H9 (cell line): ENCODE measurements around the gene LMOD3. TPM values are rescaled to one million over a fixed set of nuclear protein-coding genes. Genes with fewer than 3 reads are reported as not detected.

Experiments used
- DNase-seq: peaks from one replicate; pipeline ENCODE4 v3.0.0-alpha.2; 2017
- H2AFZ ChIP-seq: one replicate; pipeline ENCODE4 v1.6.1; 2013; ENCODE audit warnings: mild to moderate bottlenecking, low read length, control low read depth, moderate library complexity
- H2AK5ac ChIP-seq: 2 replicates; pipeline ENCODE4 v1.6.1; 2013; ENCODE audit warnings: low read length, control low read depth, mixed read lengths; ENCODE audit not compliant: insufficient read length
- H2BK120ac ChIP-seq: one replicate; pipeline ENCODE4 v1.6.1; 2013; ENCODE audit warnings: low read depth, mild to moderate bottlenecking, low read length, control low read depth, inconsistent platforms; ENCODE audit not compliant: poor library complexity, severe bottlenecking
- H2BK12ac ChIP-seq: 2 replicates; pipeline ENCODE4 v1.6.1; 2013; ENCODE audit warnings: low read length, control low read depth, mixed read lengths, low read depth; ENCODE audit not compliant: insufficient read length
- H2BK15ac ChIP-seq: 2 replicates; pipeline ENCODE4 v1.6.1; 2013; ENCODE audit warnings: low read depth, low read length, control low read depth
- H2BK20ac ChIP-seq: one replicate; pipeline ENCODE4 v1.6.1; 2013; ENCODE audit warnings: low read depth, mild to moderate bottlenecking, low read length, control low read depth, inconsistent platforms; ENCODE audit not compliant: poor library complexity, severe bottlenecking
- H2BK5ac ChIP-seq: 2 replicates; pipeline ENCODE4 v1.6.1; 2013; ENCODE audit warnings: low read length, control low read depth, mixed read lengths; ENCODE audit not compliant: insufficient read length
- H3K14ac ChIP-seq: 2 replicates; pipeline ENCODE4 v1.6.1; 2013; ENCODE audit warnings: low read length, control low read depth; ENCODE audit not compliant: insufficient read depth
- H3K18ac ChIP-seq: 2 replicates; pipeline ENCODE4 v1.6.1; 2013; ENCODE audit warnings: low read depth, mild to moderate bottlenecking, mixed read lengths, low read length, control low read depth; ENCODE audit not compliant: insufficient read length
- H3K23ac ChIP-seq: 2 replicates; pipeline ENCODE4 v1.6.1; 2013; ENCODE audit warnings: low read length, control low read depth, mixed read lengths, low read depth; ENCODE audit not compliant: insufficient read length
- H3K23me2 ChIP-seq: 2 replicates; pipeline ENCODE4 v1.6.1; 2013; ENCODE audit warnings: low read depth, mild to moderate bottlenecking, mixed read lengths, low read length, control low read depth; ENCODE audit not compliant: insufficient read length, poor library complexity, severe bottlenecking
- H3K27ac ChIP-seq: 2 replicates; pipeline ENCODE4 v1.5.1; 2013; ENCODE audit warnings: low read length, control low read depth, mixed read lengths, low read depth; ENCODE audit not compliant: insufficient read length
- H3K27me3 ChIP-seq: 2 replicates; pipeline ENCODE4 v1.6.1; 2013; ENCODE audit warnings: low read length, control low read depth, inconsistent platforms; ENCODE audit not compliant: insufficient read depth
- H3K4ac ChIP-seq: 2 replicates; pipeline ENCODE4 v1.6.1; 2013; ENCODE audit warnings: low read depth, mild to moderate bottlenecking, control low read depth, inconsistent platforms, low read length, moderate library complexity
- H3K4me1 ChIP-seq: 2 replicates; pipeline ENCODE4 v1.6.1; 2013; ENCODE audit warnings: low read length, control low read depth, inconsistent platforms; ENCODE audit not compliant: insufficient read depth
- H3K4me2 ChIP-seq: 2 replicates; pipeline ENCODE4 v1.6.1; 2013; ENCODE audit warnings: low read length, control low read depth, mixed read lengths; ENCODE audit not compliant: insufficient read length, insufficient read depth
- H3K56ac ChIP-seq: 2 replicates; pipeline ENCODE4 v1.6.1; 2013; ENCODE audit warnings: low read depth, mild to moderate bottlenecking, mixed read lengths, low read length, control low read depth; ENCODE audit not compliant: insufficient read length
- H3K79me1 ChIP-seq: 2 replicates; pipeline ENCODE4 v1.6.1; 2013; ENCODE audit warnings: low read depth, mild to moderate bottlenecking, moderate library complexity, low read length, control low read depth, inconsistent platforms; ENCODE audit not compliant: insufficient read depth, poor library complexity, severe bottlenecking
- H3K79me2 ChIP-seq: 2 replicates; pipeline ENCODE4 v1.6.1; 2013; ENCODE audit warnings: low read length, control low read depth, inconsistent platforms; ENCODE audit not compliant: insufficient read depth
- H3K9ac ChIP-seq: 2 replicates; pipeline ENCODE4 v1.6.1; 2013; ENCODE audit warnings: low read length, control low read depth, mixed read lengths; ENCODE audit not compliant: insufficient read length; ENCODE audit errors: extremely low read depth
- H3K9me3 ChIP-seq: one replicate; pipeline ENCODE4 v1.6.1; 2013; ENCODE audit warnings: low read depth, low read length, inconsistent platforms; ENCODE audit not compliant: control insufficient read depth
- H3T11ph ChIP-seq: one replicate; pipeline ENCODE4 v1.6.1; 2013; ENCODE audit warnings: mild to moderate bottlenecking, low read length, control low read depth, inconsistent platforms
- H4K20me1 ChIP-seq: one replicate; pipeline ENCODE4 v1.6.1; 2013; ENCODE audit not compliant: control insufficient read depth, insufficient read length, insufficient read depth
- H4K5ac ChIP-seq: 2 replicates; pipeline ENCODE4 v1.6.1; 2013; ENCODE audit warnings: low read depth, mild to moderate bottlenecking, mixed read lengths, low read length, control low read depth; ENCODE audit not compliant: insufficient read length
- H4K8ac ChIP-seq: replicated peaks from 2 replicates; pipeline ENCODE4 v1.6.1; 2013; ENCODE audit warnings: low read length, control low read depth, mixed read lengths, low read depth; ENCODE audit not compliant: insufficient read length
- H4K91ac ChIP-seq: 2 replicates; pipeline ENCODE4 v1.6.1; 2013; ENCODE audit warnings: low read depth, mild to moderate bottlenecking, moderate library complexity, mixed read lengths, low read length, control low read depth; ENCODE audit not compliant: insufficient read length
- H3K27ac Mint-ChIP-seq, 3 experiments: 2 replicates in 2 of 3; 3 replicates in 1 of 3; pipeline ENCODE4 v1.8.0; 2020 to 2021; ENCODE audit warnings: mixed read lengths in 3 of 3, mild to moderate bottlenecking in 1 of 3, moderate library complexity in 1 of 3
- H3K27me3 Mint-ChIP-seq: 2 replicates; pipeline ENCODE4 v1.8.0; 2021; ENCODE audit warnings: low read depth, mild to moderate bottlenecking, moderate library complexity, mixed read lengths
- H3K36me3 Mint-ChIP-seq, 3 experiments: 2 replicates in 2 of 3; 3 replicates in 1 of 3; pipeline ENCODE4 v1.8.0; 2020 to 2021; ENCODE audit warnings: low read depth in 3 of 3, mixed read lengths in 3 of 3; ENCODE audit not compliant: insufficient read depth in 1 of 3
- H3K4me1 Mint-ChIP-seq, 2 experiments: 2 replicates each; pipeline ENCODE4 v1.8.0; 2020; ENCODE audit warnings: mixed read lengths in 2 of 2
- H3K4me3 Mint-ChIP-seq, 2 experiments: 2 replicates in 1 of 2; 3 replicates in 1 of 2; pipeline ENCODE4 v1.8.0; 2020 to 2021; ENCODE audit warnings: mild to moderate bottlenecking in 2 of 2, mixed read lengths in 2 of 2, moderate library complexity in 1 of 2
- H3K9me3 Mint-ChIP-seq, 2 experiments: 2 replicates in 1 of 2; 3 replicates in 1 of 2; pipeline ENCODE4 v1.8.0; 2020; ENCODE audit warnings: mild to moderate bottlenecking in 2 of 2, mixed read lengths in 2 of 2, moderate library complexity in 1 of 2
- CTCF ChIP-seq: fragments of 200-600 bp; sonication (generic); conservative IDR thresholded peaks from 3 replicates; pipeline ENCODE4 v1.8.0; 2021; ENCODE audit warnings: antibody characterized with exemption, mild to moderate bottlenecking
- total RNA-seq: library from RNA; stranded (reverse); gene quantifications from 2 replicates; pipeline ENCODE4 v1.2.1, GENCODE V29; 2021

LMOD3 gene
- total RNA-seq, 1 experiment from 2014 or later = not detected

GRCh38 chr3:69130689-69131088 is 8.3 kb upstream of the LMOD3 start:
- no peak overlapping the region for H3K23ac ChIP-seq

More at GRCh38 chr3:69130689-69131088, 8.3 kb upstream of the LMOD3 start:
- H4K91ac ChIP-seq = no peak overlapping the region
- H2AK5ac ChIP-seq = no peak overlapping the region
- H3K79me2 ChIP-seq = no peaks in the 10 kb centered on the region
- H3K79me1 ChIP-seq = no peaks in the 10 kb centered on the region
- H3K4me1 ChIP-seq = no peaks in the 10 kb centered on the region; the same call in 1 of the 2 replicates
- TF ChIP-seq CTCF = no peak
- no peak overlapping the region for H3K4ac ChIP-seq
- H3K9me3 ChIP-seq = no peaks in the 10 kb centered on the region
- H3K9ac ChIP-seq = no peak overlapping the region
- no peak overlapping the region for H2BK120ac ChIP-seq
- no peak overlapping the region for H3K4me2 ChIP-seq
- no peak overlapping the region for H4K8ac ChIP-seq
- no peaks in the 10 kb centered on the region for H4K20me1 ChIP-seq
- no peak overlapping the region for H2BK5ac ChIP-seq
- peaks cover 4% of the 10 kb centered on the region; the same call in 1 of the 2 replicates for H3K27me3 Mint-ChIP-seq
- no peak overlapping the region for H2BK20ac ChIP-seq
- no peak overlapping the region for H3K14ac ChIP-seq
- H3K27ac Mint-ChIP-seq = no peak overlapping the region
- no peaks in the 10 kb centered on the region for H3K27me3 ChIP-seq
- no peak for DNase-seq
- H3K27ac ChIP-seq = no peak overlapping the region
- no peaks in the 10 kb centered on the region for H3K36me3 Mint-ChIP-seq
- no peak overlapping the region for H4K5ac ChIP-seq
- H3K23me2 ChIP-seq = no peaks in the 10 kb centered on the region
- H3T11ph ChIP-seq = no peak overlapping the region
- H2AFZ ChIP-seq = no peak overlapping the region
- peaks cover 0 to 3% of the 10 kb centered on the region in 2 experiments; a peak in 1 of 4 replicates for H3K4me1 Mint-ChIP-seq
- H3K4me3 Mint-ChIP-seq = no peak overlapping the region
- H3K18ac ChIP-seq = no peak overlapping the region
- H3K56ac ChIP-seq = no peak overlapping the region
- H3K9me3 Mint-ChIP-seq = no peaks in the 10 kb centered on the region
- H2BK12ac ChIP-seq = no peak overlapping the region
- no peak overlapping the region for H2BK15ac ChIP-seq
